Cardiac fibroblast (primary cell): ENCODE results near the gene BCL7C.
"Not testable (repeated sequence)": the region's sequence is repeated elsewhere in the genome, so short reads cannot be mapped to it uniquely, and the experiment has no call there.

Experiments used
- DNase-seq, 2 donors: peaks; one replicate each; pipeline versions ENCODE4 v3.0.0 to v3.0.0-alpha.2; 2010; ENCODE audit warnings: low read depth in 2 of 2
- H3K4me3 ChIP-seq, 2 donors: replicated peaks in 1 of 2; 1 replicate in 1 of 2; 2 replicates in 1 of 2; pipeline ENCODE4 v1.5.1; 2011; ENCODE audit warnings: low read depth in 2 of 2, low read length in 2 of 2, mild to moderate bottlenecking in 2 of 2, moderate library complexity in 1 of 2
- CTCF ChIP-seq: IDR thresholded peaks from one replicate; pipeline ENCODE4 v1.5.1; 2011; ENCODE audit warnings: low read depth, mild to moderate bottlenecking, low read length, inconsistent platforms

BCL7C gene

GRCh38 chr16:30895627-30896260 lies 1.9 kb upstream of the BCL7C start:
- H3K4me3 ChIP-seq: peak overlapping the region; percentile 54 to 61
- no peak for TF ChIP-seq CTCF
- DNase-seq: no peak

GRCh38 chr16:30894540-30895368 lies 877 bp upstream of the BCL7C start:
- peak in 1 of 2 donors; percentile 29 for DNase-seq
- H3K4me3 ChIP-seq: peak overlapping the region; percentile 41 to 87
- TF ChIP-seq CTCF: no peak

- TF ChIP-seq CTCF: no peak
- DNase-seq: no peak
- H3K4me3 ChIP-seq: peak overlapping the region; percentile 77 to 87
Observed at GRCh38 chr16:30893417-30893743, 497 bp downstream of the BCL7C start.

- DNase-seq: no peak
- TF ChIP-seq CTCF: no peak
- peak overlapping the region; percentile 77 to 87 for H3K4me3 ChIP-seq
Observed at GRCh38 chr16:30892670-30893416, 1.0 kb downstream of the BCL7C start.

- not testable (repeated sequence) for DNase-seq, H3K4me3 ChIP-seq
Observed at GRCh38 chr16:30891043-30891823, 2.6 kb downstream of the BCL7C start.

GRCh38 chr16:30889721-30890120 lies 4.2 kb downstream of the BCL7C start:
- no peak for DNase-seq
- H3K4me3 ChIP-seq: no peak overlapping the region
- TF ChIP-seq CTCF: no peak
